Astrocyte (in vitro differentiated cells and primary cell): ENCODE results near the gene CCDC88B. TPM values are rescaled to one million over a fixed set of nuclear protein-coding genes. Genes with fewer than 3 reads are reported as not detected.

Experiments used
- DNase-seq: peaks from one replicate; pipeline ENCODE4 v3.0.0-alpha.2; 2010; ENCODE audit warnings: low read depth
- FAIRE-seq: peaks from 2 replicates; lab custom pipeline; 2011; peaks lifted over from hg19 to GRCh38; lab: Jason Lieb, UNC
- H2AFZ ChIP-seq: 2 replicates; pipeline ENCODE4 v1.6.0; 2012; ENCODE audit warnings: low read depth, low read length, inconsistent platforms
- H3K27ac ChIP-seq: 2 replicates; pipeline ENCODE4 v1.5.1; 2011; ENCODE audit warnings: low read depth, low read length, inconsistent platforms
- H3K27me3 ChIP-seq: 2 replicates; pipeline ENCODE4 v1.6.0; 2011; ENCODE audit warnings: low read length, inconsistent platforms; ENCODE audit not compliant: insufficient read depth
- H3K36me3 ChIP-seq: 2 replicates; pipeline ENCODE4 v1.5.1; 2011; ENCODE audit warnings: low read length, inconsistent platforms; ENCODE audit not compliant: insufficient read depth
- H3K4me1 ChIP-seq: 2 replicates; pipeline ENCODE4 v1.5.1; 2011; ENCODE audit warnings: low read length, inconsistent platforms; ENCODE audit not compliant: insufficient read depth
- H3K4me2 ChIP-seq: 2 replicates; pipeline ENCODE4 v1.6.0; 2012; ENCODE audit warnings: low read length, inconsistent platforms
- H3K4me3 ChIP-seq: 2 replicates; pipeline ENCODE4 v1.5.1; 2011; ENCODE audit warnings: low read depth, mild to moderate bottlenecking, low read length, inconsistent platforms; ENCODE audit not compliant: insufficient read depth
- H3K79me2 ChIP-seq: 2 replicates; pipeline ENCODE4 v1.6.0; 2012; ENCODE audit warnings: mild to moderate bottlenecking, low read length, inconsistent platforms; ENCODE audit not compliant: insufficient read depth
- H3K9ac ChIP-seq: 2 replicates; pipeline ENCODE4 v1.6.0; 2012; ENCODE audit warnings: mild to moderate bottlenecking, low read length, inconsistent platforms
- H3K9me3 ChIP-seq: 2 replicates; pipeline ENCODE4 v1.5.1; 2012; ENCODE audit warnings: low read depth, mild to moderate bottlenecking, low read length, inconsistent platforms; ENCODE audit not compliant: insufficient read depth
- H4K20me1 ChIP-seq: 2 replicates; pipeline ENCODE4 v1.6.0; 2012; ENCODE audit warnings: low read length, inconsistent platforms; ENCODE audit not compliant: insufficient read depth
- H3K27ac Mint-ChIP-seq: one replicate; pipeline ENCODE4 v1.8.0; 2021; ENCODE audit warnings: mild to moderate bottlenecking, mixed read lengths; ENCODE audit not compliant: unreplicated experiment
- H3K27me3 Mint-ChIP-seq: one replicate; pipeline ENCODE4 v1.8.0; 2021; ENCODE audit warnings: low read depth, mixed read lengths; ENCODE audit not compliant: unreplicated experiment
- H3K36me3 Mint-ChIP-seq: one replicate; pipeline ENCODE4 v1.8.0; 2021; ENCODE audit warnings: low read depth, mixed read lengths; ENCODE audit not compliant: unreplicated experiment
- H3K4me1 Mint-ChIP-seq: one replicate; pipeline ENCODE4 v1.8.0; 2021; ENCODE audit warnings: low read depth, mixed read lengths; ENCODE audit not compliant: unreplicated experiment
- H3K4me3 Mint-ChIP-seq: one replicate; pipeline ENCODE4 v1.8.0; 2021; ENCODE audit warnings: mild to moderate bottlenecking, moderate library complexity, mixed read lengths; ENCODE audit not compliant: unreplicated experiment
- H3K9me3 Mint-ChIP-seq: one replicate; pipeline ENCODE4 v1.8.0; 2021; ENCODE audit warnings: mild to moderate bottlenecking, mixed read lengths; ENCODE audit not compliant: unreplicated experiment
- CTCF ChIP-seq: IDR thresholded peaks from 2 replicates; pipeline ENCODE4 v1.5.1; 2011; ENCODE audit warnings: low read depth, mild to moderate bottlenecking, inconsistent platforms, low read length, moderate library complexity; ENCODE audit not compliant: insufficient read depth
- EZH2 ChIP-seq: IDR thresholded peaks from 2 replicates; pipeline ENCODE4 v1.6.1; 2012; ENCODE audit warnings: mild to moderate bottlenecking, low read length, inconsistent platforms; ENCODE audit not compliant: insufficient read depth
- total RNA-seq: library from RNA; stranded (reverse); gene quantifications from 2 replicates; pipeline ENCODE4 v1.2.1, GENCODE V29; 2021

Gene CCDC88B
- total RNA-seq, 1 donor from 2014 or later, result 1.2 TPM

GRCh38 chr11:64376071-64376470 lies 36.1 kb downstream of the CCDC88B start:
- no peak overlapping the region for H2AFZ ChIP-seq
- H3K27me3 ChIP-seq, result no peaks in the 10 kb centered on the region
- FAIRE-seq, result no peak
- Mint-ChIP-seq H3K27ac (no peak overlapping the region), H3K4me1 (no peaks in the 10 kb centered on the region), H3K36me3 (peaks cover 3% of the 10 kb centered on the region), H3K9me3 (no peaks in the 10 kb centered on the region), H3K4me3 (no peak overlapping the region), H3K27me3 (peaks cover 5% of the 10 kb centered on the region)
- H3K4me1 ChIP-seq, result no peaks in the 10 kb centered on the region
- H3K4me3 ChIP-seq, result no peak overlapping the region
- H4K20me1 ChIP-seq, result no peaks in the 10 kb centered on the region
- DNase-seq, result no peak
- H3K9ac ChIP-seq, result no peak overlapping the region
- TF ChIP-seq EZH2 (no peak), CTCF (no peak)
- H3K4me2 ChIP-seq, result no peak overlapping the region
- H3K9me3 ChIP-seq, result no peaks in the 10 kb centered on the region
- H3K36me3 ChIP-seq, result no peaks in the 10 kb centered on the region
- no peaks in the 10 kb centered on the region for H3K79me2 ChIP-seq
- no peak overlapping the region for H3K27ac ChIP-seq

- Histone ChIP-seq H3K4me3 (no peak overlapping the region), H3K36me3 (no peaks in the 10 kb centered on the region), H3K9ac (no peak overlapping the region), H3K9me3 (no peaks in the 10 kb centered on the region), H3K27me3 (no peaks in the 10 kb centered on the region), H4K20me1 (no peaks in the 10 kb centered on the region), H3K4me2 (no peak overlapping the region), H3K27ac (no peak overlapping the region), H3K79me2 (no peaks in the 10 kb centered on the region), H2AFZ (no peak overlapping the region), H3K4me1 (no peaks in the 10 kb centered on the region)
- H3K9me3 Mint-ChIP-seq, result no peaks in the 10 kb centered on the region
- H3K4me3 Mint-ChIP-seq, result no peak overlapping the region
- peaks cover 3% of the 10 kb centered on the region for H3K36me3 Mint-ChIP-seq
- FAIRE-seq (no peak), DNase-seq (no peak)
- no peaks in the 10 kb centered on the region for H3K4me1 Mint-ChIP-seq
- peaks cover 9% of the 10 kb centered on the region for H3K27me3 Mint-ChIP-seq
- no peak overlapping the region for H3K27ac Mint-ChIP-seq
- TF ChIP-seq CTCF (no peak), EZH2 (no peak)
Measured at GRCh38 chr11:64378335-64378880, 38.4 kb downstream of the CCDC88B start.

GRCh38 chr11:64379160-64379559 lies 39.2 kb downstream of the CCDC88B start:
- Histone ChIP-seq H3K4me3 (no peak overlapping the region), H3K9ac (no peak overlapping the region), H3K36me3 (no peaks in the 10 kb centered on the region), H3K4me2 (no peak overlapping the region), H3K79me2 (no peaks in the 10 kb centered on the region), H3K27me3 (no peaks in the 10 kb centered on the region), H3K9me3 (no peaks in the 10 kb centered on the region), H4K20me1 (no peaks in the 10 kb centered on the region), H3K27ac (no peak overlapping the region), H3K4me1 (no peaks in the 10 kb centered on the region), H2AFZ (no peak overlapping the region)
- no peak overlapping the region for H3K4me3 Mint-ChIP-seq
- no peak for FAIRE-seq
- H3K9me3 Mint-ChIP-seq, result no peaks in the 10 kb centered on the region
- TF ChIP-seq EZH2, result no peak
- no peak for TF ChIP-seq CTCF
- DNase-seq, result no peak
- no peaks in the 10 kb centered on the region for H3K4me1 Mint-ChIP-seq
- no peak overlapping the region for H3K27ac Mint-ChIP-seq
- no peaks in the 10 kb centered on the region for H3K36me3 Mint-ChIP-seq
- peaks cover 15% of the 10 kb centered on the region for H3K27me3 Mint-ChIP-seq
